Natural killer cell (primary cell): ENCODE results near the gene ARHGAP40. TPM values are rescaled to one million over a fixed set of nuclear protein-coding genes. Genes with fewer than 3 reads are reported as not detected.
A peak's percentile ranks its signal among the peaks of the same experiment; 100 is the strongest.

Source experiments
- ATAC-seq, 3 donors: fragments of 150-1000 bp in 2 of 3; fragments of 200-7000 bp in 1 of 3; cut with Tn5 transposase; 1 replicate in 1 of 3; 2 replicates in 2 of 3; pipeline ENCODE4 v1.10.0; 2021; ENCODE audit warnings: mild to moderate bottlenecking in 2 of 3, moderate library complexity in 2 of 3
- DNase-seq, 2 donors: peaks; one replicate each; pipeline versions ENCODE4 v3.0.0 to v3.0.0-alpha.2; 2013 to 2021; ENCODE audit warnings: mixed read lengths in 1 of 2
- H3K27ac ChIP-seq: one replicate; pipeline ENCODE4 v1.5.1; 2013; ENCODE audit warnings: mild to moderate bottlenecking, low read length
- H3K27me3 ChIP-seq: one replicate; pipeline ENCODE4 v1.6.1; 2013; ENCODE audit warnings: low read length; ENCODE audit not compliant: control insufficient read depth, insufficient read depth
- H3K36me3 ChIP-seq: one replicate; pipeline ENCODE4 v1.6.1; 2013; ENCODE audit warnings: low read length; ENCODE audit not compliant: control insufficient read depth, insufficient read depth
- H3K4me1 ChIP-seq: one replicate; pipeline ENCODE4 v1.6.1; 2013; ENCODE audit warnings: low read length; ENCODE audit not compliant: control insufficient read depth, insufficient read depth
- H3K4me3 ChIP-seq: one replicate; pipeline ENCODE4 v1.5.1; 2013; ENCODE audit warnings: low read length
- H3K9me3 ChIP-seq: one replicate; pipeline ENCODE4 v1.6.1; 2013; ENCODE audit warnings: low read length; ENCODE audit not compliant: control insufficient read depth, insufficient read depth
- H3K27ac Mint-ChIP-seq, 2 donors: one replicate each; pipeline ENCODE4 v1.8.0; 2022; ENCODE audit warnings: mild to moderate bottlenecking in 2 of 2, mixed read lengths in 2 of 2, moderate library complexity in 1 of 2
- H3K27me3 Mint-ChIP-seq, 2 donors: one replicate each; pipeline ENCODE4 v1.8.0; 2022; ENCODE audit warnings: low read depth in 2 of 2, mixed read lengths in 2 of 2
- H3K36me3 Mint-ChIP-seq: one replicate; pipeline ENCODE4 v1.8.0; 2022; ENCODE audit warnings: mixed read lengths
- H3K4me1 Mint-ChIP-seq, 2 donors: one replicate each; pipeline ENCODE4 v1.8.0; 2022; ENCODE audit warnings: mixed read lengths in 2 of 2
- H3K4me3 Mint-ChIP-seq: one replicate; pipeline ENCODE4 v1.8.0; 2022; ENCODE audit warnings: mild to moderate bottlenecking, moderate library complexity, mixed read lengths
- H3K9me3 Mint-ChIP-seq, 2 donors: one replicate each; pipeline ENCODE4 v1.8.0; 2022; ENCODE audit warnings: mixed read lengths in 2 of 2
- CTCF ChIP-seq: fragments of 200-600 bp; IDR thresholded peaks from one replicate; pipeline ENCODE4 v1.8.0; 2022; ENCODE audit warnings: antibody characterized with exemption
- WGBS: methylation state at CpG from one replicate; pipeline ENCODE4 v1.1.7; 2013; ENCODE audit warnings: missing lambda C conversion rate; ENCODE audit not compliant: insufficient coverage; 5-methylcytosine and 5-hydroxymethylcytosine counted together
- intact Hi-C: fragments of 100-400 bp; cut with micrococcal nuclease; formaldehyde crosslinking; loops from one replicate; pipeline ENCODE4 v1.14.2; 2022
- total RNA-seq, 4 donors: library from RNA; stranded (reverse); fragments of 120-200 nt in 1 of 4; gene quantifications; one replicate each; pipeline versions ENCODE4 v1.2.3 to v1.2.4, GENCODE V29; 2013 to 2022

The ARHGAP40 gene
- total RNA-seq, 3 donors from 2014 or later (not counting 1 experiment from before 2014, with no cell fraction given), result not detected

GRCh38 chr20:38645351-38645750 lies 43.7 kb downstream of the ARHGAP40 start:
- Histone ChIP-seq H3K27ac (no peak overlapping the region), H3K36me3 (no peaks in the 10 kb centered on the region), H3K4me3 (no peak overlapping the region), H3K27me3 (peaks cover 8% of the 10 kb centered on the region), H3K4me1 (peaks cover 9% of the 10 kb centered on the region), H3K9me3 (no peaks in the 10 kb centered on the region)
- Mint-ChIP-seq H3K36me3 (no peaks in the 10 kb centered on the region), H3K9me3 (no peaks in the 10 kb centered on the region), H3K4me1 (peaks cover 9 to 12% of the 10 kb centered on the region in 2 donors), H3K27ac (no peak overlapping the region), H3K4me3 (no peak overlapping the region), H3K27me3 (peaks cover 33 to 44% of the 10 kb centered on the region in 2 donors)
- intact Hi-C loops, result no loop called here
- no peak for ATAC-seq
- no peak for TF ChIP-seq CTCF
- peak in 1 of 2 donors; percentile 34 for DNase-seq
- 42% methylated on average over 5 of the region's 5 CpGs for WGBS

GRCh38 chr20:38645980-38646858 lies 44.6 kb downstream of the ARHGAP40 start:
- H3K36me3 ChIP-seq, result no peaks in the 10 kb centered on the region
- peak overlapping the region; percentile 84 for H3K4me3 Mint-ChIP-seq
- H3K4me1 ChIP-seq, result peaks cover 9% of the 10 kb centered on the region
- 8% methylated on average over 49 of the region's 50 CpGs for WGBS
- H3K27ac ChIP-seq, result no peak overlapping the region
- H3K27me3 Mint-ChIP-seq, result peaks cover 24 to 37% of the 10 kb centered on the region in 2 donors
- H3K9me3 Mint-ChIP-seq, result no peaks in the 10 kb centered on the region
- H3K4me3 ChIP-seq, result no peak overlapping the region
- peaks cover 8% of the 10 kb centered on the region for H3K27me3 ChIP-seq
- intact Hi-C loops, result loop anchor here (1.0 kb wide), 6 partner anchors 85 to 402 kb away; partner anchors contain the start of gene DHX35
- DNase-seq (peak; percentile 88 to 94), ATAC-seq (peak; percentile 95 to 100 (median 100))
- TF ChIP-seq CTCF, result peak; percentile 89
- H3K36me3 Mint-ChIP-seq, result no peaks in the 10 kb centered on the region
- H3K27ac Mint-ChIP-seq, result peak overlapping the region in 1 of 2 donors; percentile 83
- H3K4me1 Mint-ChIP-seq, result peaks cover 9 to 12% of the 10 kb centered on the region in 2 donors
- H3K9me3 ChIP-seq, result no peaks in the 10 kb centered on the region

- H3K27me3 Mint-ChIP-seq, result peaks cover 17 to 29% of the 10 kb centered on the region in 2 donors
- intact Hi-C loops, result no loop called here
Observed at GRCh38 chr20:38649275-38649891, 47.8 kb downstream of the ARHGAP40 start.

More at GRCh38 chr20:38649275-38649891, 47.8 kb downstream of the ARHGAP40 start:
- no peaks in the 10 kb centered on the region for H3K36me3 ChIP-seq
- H3K4me1 ChIP-seq, result peaks cover 9% of the 10 kb centered on the region
- H3K36me3 Mint-ChIP-seq, result no peaks in the 10 kb centered on the region
- H3K4me3 ChIP-seq, result no peak overlapping the region
- peaks cover 4 to 5% of the 10 kb centered on the region in 2 donors for H3K9me3 Mint-ChIP-seq
- ATAC-seq (no peak), DNase-seq (peak in 1 of 2 donors; percentile 21)
- no peak overlapping the region for H3K4me3 Mint-ChIP-seq
- TF ChIP-seq CTCF, result no peak
- no peaks in the 10 kb centered on the region for H3K9me3 ChIP-seq
- no peak overlapping the region for H3K27ac ChIP-seq
- H3K27me3 ChIP-seq, result peaks cover 8% of the 10 kb centered on the region
- no peak overlapping the region for H3K27ac Mint-ChIP-seq
- 43% methylated on average over 10 of the region's 10 CpGs for WGBS
- peaks cover 14 to 22% of the 10 kb centered on the region in 2 donors for H3K4me1 Mint-ChIP-seq
